HTR-8/SVneo (cell line): Measurements from ENCODE around the gene ALDH1A2.
A peak's percentile ranks its signal among the peaks of the same experiment; 100 is the strongest.

Experiments
- DNase-seq: peaks from one replicate; pipeline ENCODE4 v3.0.0; 2011; ENCODE audit warnings: low spot score, mixed read lengths; ENCODE audit not compliant: insufficient read length
- FAIRE-seq: peaks from 2 replicates; lab custom pipeline; 2011; peaks lifted over from hg19 to GRCh38; lab: Jason Lieb, UNC

The ALDH1A2 gene

GRCh38 chr15:58070801-58071418 is 5.4 kb upstream of the ALDH1A2 start:
- FAIRE-seq (no peak), DNase-seq (peak; percentile 34)

GRCh38 chr15:58069008-58069407 is 3.5 kb upstream of the ALDH1A2 start:
- DNase-seq (no peak), FAIRE-seq (no peak)

- DNase-seq, result peak; percentile 45
- FAIRE-seq, result peak; percentile 9
Observed at GRCh38 chr15:58066042-58066867, 744 bp upstream of the ALDH1A2 start.

GRCh38 chr15:58064980-58065444 is 499 bp downstream of the ALDH1A2 start:
- no peak for FAIRE-seq
- DNase-seq, result no peak

- DNase-seq (no peak), FAIRE-seq (no peak)
Observed at GRCh38 chr15:58064082-58064979, 1.2 kb downstream of the ALDH1A2 start.

- FAIRE-seq (no peak), DNase-seq (no peak)
Observed at GRCh38 chr15:58063614-58064013, 1.9 kb downstream of the ALDH1A2 start.

- FAIRE-seq (no peak), DNase-seq (no peak)
Observed at GRCh38 chr15:58062983-58063382, 2.5 kb downstream of the ALDH1A2 start.

GRCh38 chr15:58062175-58062574 is 3.3 kb downstream of the ALDH1A2 start:
- DNase-seq, result no peak
- FAIRE-seq, result no peak

- FAIRE-seq (no peak), DNase-seq (no peak)
Observed at GRCh38 chr15:58060575-58060974, 4.9 kb downstream of the ALDH1A2 start.

- no peak for DNase-seq
- no peak for FAIRE-seq
Observed at GRCh38 chr15:58058729-58059128, 6.8 kb downstream of the ALDH1A2 start.

- no peak for FAIRE-seq
- DNase-seq, result no peak
Observed at GRCh38 chr15:58058073-58058472, 7.4 kb downstream of the ALDH1A2 start.

- FAIRE-seq (no peak), DNase-seq (no peak)
Observed at GRCh38 chr15:58057559-58057958, 8.0 kb downstream of the ALDH1A2 start.

GRCh38 chr15:58056015-58056414 is 9.5 kb downstream of the ALDH1A2 start:
- DNase-seq (no peak), FAIRE-seq (no peak)

GRCh38 chr15:58053315-58054153 is 12.0 kb downstream of the ALDH1A2 start:
- FAIRE-seq (no peak), DNase-seq (no peak)

- no peak for FAIRE-seq
- no peak for DNase-seq
Observed at GRCh38 chr15:58052334-58052733, 13.2 kb downstream of the ALDH1A2 start.

- FAIRE-seq (no peak), DNase-seq (no peak)
Observed at GRCh38 chr15:58049520-58050227, 15.8 kb downstream of the ALDH1A2 start.

- no peak for FAIRE-seq
- DNase-seq, result no peak
Observed at GRCh38 chr15:58048261-58048660, 17.2 kb downstream of the ALDH1A2 start.

- DNase-seq, result no peak
- no peak for FAIRE-seq
Observed at GRCh38 chr15:58047149-58047548, 18.4 kb downstream of the ALDH1A2 start.

- DNase-seq (no peak), FAIRE-seq (no peak)
Observed at GRCh38 chr15:58046467-58046866, 19.0 kb downstream of the ALDH1A2 start.
